Psoas muscle (tissue), 8 donors: ENCODE results near the gene COL9A3. TPM values are rescaled to one million over a fixed set of nuclear protein-coding genes. Genes with fewer than 3 reads are reported as not detected.
A peak's percentile ranks its signal among the peaks of the same experiment; 100 is the strongest.

ENCODE experiments used
- ATAC-seq, 4 donors: fragments of 200-7000 bp; cut with Tn5 transposase; one replicate each; pipeline ENCODE4 v1.9.1; 2020; ENCODE audit warnings: moderate library complexity in 3 of 4, mild to moderate bottlenecking in 2 of 4
- DNase-seq, 2 donors: peaks; one replicate each; pipeline ENCODE4 v3.0.0-alpha.2; 2020
- H3K27ac ChIP-seq: fragments of 200-600 bp; one replicate; pipeline ENCODE4 v1.8.0; 2022
- H3K27me3 ChIP-seq, 3 donors: fragments of 200-600 bp in 1 of 3; one replicate each; pipeline versions ENCODE4 v1.6.1 to v1.8.0; 2013 to 2022; ENCODE audit warnings: low read length in 2 of 3, mild to moderate bottlenecking in 2 of 3, moderate library complexity in 1 of 3; ENCODE audit not compliant: insufficient read depth in 3 of 3
- H3K36me3 ChIP-seq, 2 donors: fragments of 200-600 bp in 1 of 2; one replicate each; pipeline versions ENCODE4 v1.6.1 to v1.8.0; 2013 to 2022; ENCODE audit warnings: low read depth in 1 of 2, mild to moderate bottlenecking in 1 of 2, moderate library complexity in 1 of 2; ENCODE audit not compliant: insufficient read depth in 1 of 2
- H3K4me1 ChIP-seq: fragments of 200-600 bp; one replicate; pipeline ENCODE4 v1.8.0; 2022
- H3K4me3 ChIP-seq: fragments of 200-600 bp; one replicate; pipeline ENCODE4 v1.8.0; 2022; ENCODE audit warnings: mild to moderate bottlenecking
- H3K9me3 ChIP-seq: fragments of 200-600 bp; one replicate; pipeline ENCODE4 v1.8.0; 2022
- WGBS, 3 donors: extraction: QIAGEN DNeasy Blood & Tissue Kit; methylation state at CpG; one replicate each; pipeline versions ENCODE4 v1.1.6 to v1.1.7; 2013; 5-methylcytosine and 5-hydroxymethylcytosine counted together
- intact Hi-C, 2 donors: fragments of 100-400 bp; cut with DNase I; formaldehyde crosslinking; loops; one replicate each; pipeline versions ENCODE4 v1.11.0 to v1.14.2; 2022
- polyA plus RNA-seq, 3 donors: library from polyadenylated mRNA; stranded (reverse); fragments of 200-250 nt; gene quantifications; one replicate each; pipeline ENCODE4 v1.2.3, GENCODE V29; 2013
- total RNA-seq, 4 donors: library from RNA; stranded (reverse); fragmentation: NEBNext Ultra II Directional in 2 of 4; extraction: Animal tissue kit (Norgen Biotek cat#: 25700) in 2 of 4; gene quantifications; one replicate each; pipeline versions ENCODE4 v1.2.1 to v1.2.4, GENCODE V29; 2021 to 2023
- TF ChIP-seq, protein P1 (sequence below): fragments of 200-600 bp; IDR thresholded peaks from one replicate; pipeline ENCODE4 v1.8.0; 2022; ENCODE audit warnings: antibody characterized with exemption
- donor health status: healthy with polysubstance abuse.
- donor health status: DM: no; HTN: no; CAD: no; lungs with moderate emphysema.
- donor health status: Bipolar disorder and iron deficiency.
- donor health status: healthy.
- donor health status: DM: yes; HTN: yes; CAD: no.
- donor health status: DM: no; HTN: no; CAD: no.
- donor health status: DM: no; HTN: no; CAD: no.
- donor health status: DM: yes; HTN: yes; CAD: no.

Gene COL9A3
- total and polyA plus RNA-seq, 7 donors = 0.27 to 0.86 (median 0.59) TPM; not detected in 1

DNA sequence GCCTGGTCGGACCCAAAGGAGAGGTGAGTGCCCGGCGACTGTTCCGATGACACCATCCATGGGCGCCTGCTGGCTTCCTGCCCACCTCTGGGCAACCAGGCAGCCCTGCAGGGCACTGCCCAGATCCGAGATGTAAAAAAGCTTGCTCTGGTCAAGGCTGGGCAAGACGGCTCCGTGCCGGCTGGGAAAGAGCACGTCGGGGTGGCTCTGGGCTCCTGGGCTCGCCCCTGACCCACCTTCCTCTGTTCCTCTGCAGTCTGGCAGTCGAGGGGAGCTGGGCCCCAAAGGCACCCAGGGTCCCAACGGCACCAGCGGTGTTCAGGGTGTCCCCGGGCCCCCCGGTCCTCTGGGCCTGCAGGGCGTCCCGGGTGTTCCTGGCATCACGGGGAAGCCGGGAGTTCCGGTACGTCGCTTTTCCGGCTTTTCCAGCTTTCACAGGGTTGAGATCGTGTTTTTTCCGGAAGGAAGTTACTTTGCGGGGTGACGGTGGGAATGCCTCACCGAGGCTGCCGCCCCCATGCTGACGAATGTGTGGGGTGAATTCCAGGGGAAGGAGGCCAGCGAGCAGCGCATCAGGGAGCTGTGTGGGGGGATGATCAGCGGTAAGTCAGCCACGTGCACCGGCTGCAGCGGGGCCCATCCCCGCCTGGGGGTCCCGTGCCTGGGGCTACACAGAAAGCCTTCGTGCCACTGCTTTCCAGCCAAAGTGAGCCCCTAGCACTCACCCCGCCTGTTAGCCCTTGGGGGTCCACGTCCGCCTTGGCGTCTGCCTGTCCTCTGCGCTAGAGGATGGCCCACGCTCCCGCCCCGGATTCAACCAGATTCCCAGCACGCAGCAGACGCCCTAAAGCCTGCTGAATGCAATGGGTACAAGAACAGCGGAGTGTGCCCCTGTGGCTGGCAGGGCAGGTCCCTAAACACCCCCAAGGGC, 19.3 kb downstream of the COL9A3 start:
- TF ChIP-seq, protein P1, sequence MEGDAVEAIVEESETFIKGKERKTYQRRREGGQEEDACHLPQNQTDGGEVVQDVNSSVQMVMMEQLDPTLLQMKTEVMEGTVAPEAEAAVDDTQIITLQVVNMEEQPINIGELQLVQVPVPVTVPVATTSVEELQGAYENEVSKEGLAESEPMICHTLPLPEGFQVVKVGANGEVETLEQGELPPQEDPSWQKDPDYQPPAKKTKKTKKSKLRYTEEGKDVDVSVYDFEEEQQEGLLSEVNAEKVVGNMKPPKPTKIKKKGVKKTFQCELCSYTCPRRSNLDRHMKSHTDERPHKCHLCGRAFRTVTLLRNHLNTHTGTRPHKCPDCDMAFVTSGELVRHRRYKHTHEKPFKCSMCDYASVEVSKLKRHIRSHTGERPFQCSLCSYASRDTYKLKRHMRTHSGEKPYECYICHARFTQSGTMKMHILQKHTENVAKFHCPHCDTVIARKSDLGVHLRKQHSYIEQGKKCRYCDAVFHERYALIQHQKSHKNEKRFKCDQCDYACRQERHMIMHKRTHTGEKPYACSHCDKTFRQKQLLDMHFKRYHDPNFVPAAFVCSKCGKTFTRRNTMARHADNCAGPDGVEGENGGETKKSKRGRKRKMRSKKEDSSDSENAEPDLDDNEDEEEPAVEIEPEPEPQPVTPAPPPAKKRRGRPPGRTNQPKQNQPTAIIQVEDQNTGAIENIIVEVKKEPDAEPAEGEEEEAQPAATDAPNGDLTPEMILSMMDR = no peak
- H3K27me3 ChIP-seq = peaks cover 0 to 39% (median 7%) of the 10 kb centered on the region in 3 donors
- 65 to 67% (median 66%) methylated on average over 50 to 52 of the region's 52 CpGs for WGBS, 3 donors
- ATAC-seq = no peak
- H3K9me3 ChIP-seq = no peaks in the 10 kb centered on the region
- peaks cover 0 to 5% of the 10 kb centered on the region in 2 donors for H3K36me3 ChIP-seq
- intact Hi-C loops = no loop called here
- DNase-seq = peak in 1 of 2 donors; percentile 56
- H3K27ac ChIP-seq = no peak overlapping the region
- H3K4me1 ChIP-seq = no peaks in the 10 kb centered on the region
- peak overlapping the region; percentile 15 for H3K4me3 ChIP-seq

DNA sequence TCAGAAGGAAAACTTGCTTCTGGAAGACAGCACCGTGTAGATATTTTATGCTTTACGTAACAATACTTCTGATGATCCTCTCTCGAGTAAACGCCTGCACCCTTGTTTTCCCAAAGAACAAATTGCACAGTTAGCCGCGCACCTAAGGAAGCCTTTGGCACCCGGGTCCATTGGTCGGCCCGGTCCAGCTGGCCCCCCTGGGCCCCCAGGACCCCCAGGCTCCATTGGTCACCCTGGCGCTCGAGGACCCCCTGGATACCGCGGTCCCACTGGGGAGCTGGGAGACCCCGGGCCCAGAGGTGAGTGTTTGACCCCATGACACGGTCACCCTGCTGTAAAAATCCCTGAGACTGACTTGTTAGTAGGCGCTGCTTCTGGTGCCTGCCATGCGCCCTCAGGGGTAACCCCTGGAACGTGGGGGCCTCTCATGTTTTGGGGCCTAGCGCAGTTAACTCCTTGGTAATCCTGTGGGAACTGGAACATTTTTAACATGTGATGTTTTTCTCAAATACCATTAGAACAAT, 20.2 kb downstream of the COL9A3 start:
- Histone ChIP-seq H3K9me3 (no peaks in the 10 kb centered on the region), H3K27ac (no peak overlapping the region), H3K36me3 (peaks cover 0 to 6% of the 10 kb centered on the region in 2 donors), H3K4me3 (no peak overlapping the region), H3K27me3 (peaks cover 0 to 37% (median 6%) of the 10 kb centered on the region in 3 donors), H3K4me1 (no peaks in the 10 kb centered on the region)
- TF ChIP-seq, protein P1 = no peak
- no peak for DNase-seq
- ATAC-seq = no peak
- WGBS, 3 donors = 84 to 89% (median 88%) methylated on average over 19 of the region's 19 CpGs
- intact Hi-C loops = no loop called here

DNA sequence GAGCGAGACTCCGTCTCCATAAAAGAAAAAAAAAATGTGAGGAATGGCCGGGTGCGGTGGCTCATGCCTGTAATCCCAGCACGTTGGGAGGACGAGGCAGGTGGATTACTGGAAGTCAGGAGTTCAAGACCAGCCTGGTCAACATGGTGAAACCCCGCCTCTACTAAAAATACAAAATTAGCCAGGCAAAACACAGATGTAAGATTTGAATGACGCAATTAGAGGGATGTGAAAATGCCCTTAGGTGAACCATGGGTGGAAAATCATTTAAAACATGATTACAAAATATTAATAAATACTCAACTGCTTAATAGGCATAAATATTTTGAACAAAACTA, 20.9 kb downstream of the COL9A3 start:
- intact Hi-C loops = no loop called here
- Histone ChIP-seq H3K9me3 (no peaks in the 10 kb centered on the region), H3K27me3 (peaks cover 0 to 33% (median 6%) of the 10 kb centered on the region in 3 donors), H3K4me1 (no peaks in the 10 kb centered on the region), H3K27ac (no peak overlapping the region), H3K36me3 (peaks cover 0 to 6% of the 10 kb centered on the region in 2 donors), H3K4me3 (no peak overlapping the region)
- 80 to 82% (median 81%) methylated on average over 8 of the region's 8 CpGs for WGBS, 3 donors
- TF ChIP-seq, protein P1 = no peak
- DNase-seq (no peak), ATAC-seq (no peak)

DNA sequence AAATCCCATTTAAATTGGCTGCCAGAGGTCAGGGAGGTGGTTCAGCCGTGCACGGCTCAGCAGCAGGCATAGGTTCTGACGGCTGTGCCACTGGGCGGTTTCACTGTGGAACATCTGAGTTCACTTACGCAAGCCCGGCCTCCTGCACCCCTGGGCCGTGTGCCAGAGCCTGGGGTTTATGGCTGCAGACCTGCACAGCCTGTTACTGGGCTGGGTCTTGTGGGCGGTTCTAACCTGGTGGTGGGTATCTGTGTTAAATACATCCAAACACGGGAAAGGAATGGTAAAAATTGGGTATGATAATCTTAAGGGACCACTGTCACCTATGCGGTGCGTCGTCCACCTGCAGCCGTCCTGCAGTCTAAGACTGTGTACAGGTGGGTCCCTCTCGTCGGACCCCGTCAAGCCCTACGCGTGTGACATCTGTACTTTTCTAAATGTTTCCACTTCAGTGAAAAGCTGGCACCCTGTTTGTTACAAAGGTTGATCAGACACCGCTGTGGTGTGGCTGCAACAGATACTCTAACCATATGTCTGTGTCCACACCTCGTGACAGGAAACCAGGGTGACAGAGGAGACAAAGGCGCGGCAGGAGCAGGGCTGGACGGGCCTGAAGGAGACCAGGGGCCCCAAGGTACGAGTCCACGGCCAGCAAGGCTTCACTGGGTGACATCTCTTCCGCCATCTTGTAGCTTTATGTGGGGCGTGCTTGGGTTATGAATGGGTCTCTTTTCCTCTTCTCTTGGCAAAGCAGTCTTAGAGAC, 21.5 kb downstream of the COL9A3 start:
- DNase-seq = peak in 1 of 2 donors; percentile 50

More for the DNA sequence above, 21.5 kb downstream of the COL9A3 start:
- no peak overlapping the region for H3K27ac ChIP-seq
- no peaks in the 10 kb centered on the region for H3K4me1 ChIP-seq
- TF ChIP-seq, protein P1 = no peak
- 67 to 75% (median 71%) methylated on average over 27 of the region's 27 CpGs for WGBS, 3 donors
- intact Hi-C loops = no loop called here
- H3K4me3 ChIP-seq = no peak overlapping the region
- H3K27me3 ChIP-seq = peaks cover 0 to 28% (median 3%) of the 10 kb centered on the region in 3 donors
- H3K9me3 ChIP-seq = no peaks in the 10 kb centered on the region
- H3K36me3 ChIP-seq = peaks cover 0 to 6% of the 10 kb centered on the region in 2 donors
- no peak for ATAC-seq
